Smooth muscle cell (in vitro differentiated cells): ENCODE results near the gene GALNT18. TPM values are rescaled to one million over a fixed set of nuclear protein-coding genes. Genes with fewer than 3 reads are reported as not detected.

Experiments used
- DNase-seq: peaks from one replicate; lab custom pipeline; 2025; ENCODE audit not compliant: unreplicated experiment; lab: John Stamatoyannopoulos, UW
- H2AFZ ChIP-seq: fragments of 200-600 bp; sonication (generic); 2 replicates; pipeline ENCODE4 v1.6.0; 2016; ENCODE audit warnings: antibody characterized with exemption, low read depth, mild to moderate bottlenecking
- H3F3A ChIP-seq: fragments of 200-600 bp; sonication (generic); 2 replicates; pipeline ENCODE4 v1.6.0; 2017; ENCODE audit warnings: antibody characterized with exemption, low read depth
- H3K27ac ChIP-seq: fragments of 200-600 bp; sonication (generic); 2 replicates; pipeline ENCODE4 v1.5.1; 2016; ENCODE audit warnings: low read depth, mild to moderate bottlenecking
- H3K27me3 ChIP-seq: fragments of 200-600 bp; sonication (generic); 2 replicates; pipeline ENCODE4 v1.6.1; 2016; ENCODE audit warnings: low read depth, mild to moderate bottlenecking
- H3K36me3 ChIP-seq: fragments of 200-600 bp; sonication (generic); 2 replicates; pipeline ENCODE4 v1.5.1; 2016; ENCODE audit warnings: low read depth
- H3K4me1 ChIP-seq: fragments of 200-600 bp; sonication (generic); 2 replicates; pipeline ENCODE4 v1.5.1; 2016; ENCODE audit warnings: low read depth
- H3K4me2 ChIP-seq: fragments of 200-600 bp; sonication (generic); 2 replicates; pipeline ENCODE4 v1.6.0; 2016; ENCODE audit warnings: mild to moderate bottlenecking
- H3K4me3 ChIP-seq: fragments of 200-600 bp; sonication (generic); 2 replicates; pipeline ENCODE4 v1.5.1; 2016; ENCODE audit warnings: mild to moderate bottlenecking
- H3K79me2 ChIP-seq: fragments of 200-600 bp; sonication (generic); 2 replicates; pipeline ENCODE4 v1.6.0; 2016; ENCODE audit warnings: low read depth, mild to moderate bottlenecking
- H3K9ac ChIP-seq: fragments of 200-600 bp; sonication (generic); 2 replicates; pipeline ENCODE4 v1.6.0; 2016; ENCODE audit warnings: low read depth
- H3K9me3 ChIP-seq: fragments of 200-600 bp; sonication (generic); replicated peaks from 2 replicates; pipeline ENCODE4 v1.5.1; 2016; ENCODE audit warnings: low read depth
- H4K20me1 ChIP-seq: fragments of 200-600 bp; sonication (generic); 2 replicates; pipeline ENCODE4 v1.6.0; 2016; ENCODE audit warnings: low read depth
- CTCF ChIP-seq: fragments of 200-600 bp; sonication (generic); IDR thresholded peaks from 2 replicates; pipeline ENCODE4 v1.5.1; 2017; ENCODE audit warnings: borderline replicate concordance, mild to moderate bottlenecking, antibody characterized with exemption; ENCODE audit not compliant: insufficient read depth, poor library complexity, severe bottlenecking
- WGBS: methylation state at CpG from one replicate; pipeline ENCODE4 v1.1.7; 2016; ENCODE audit warnings: low lambda C conversion rate; 5-methylcytosine and 5-hydroxymethylcytosine counted together
- polyA plus RNA-seq: library from polyadenylated mRNA; unstranded; fragments of >200 nt; fragmentation: Nextera tagmentation; extraction: Ambion mirVana; gene quantifications from 2 replicates; pipeline ENCODE4 v1.2.1, GENCODE V29; 2016
- total RNA-seq: library from RNA; depleted of rRNA; stranded (reverse); fragments of >200 nt; gene quantifications from 2 replicates; pipeline ENCODE4 v1.2.3, GENCODE V29; 2014

GALNT18 gene
- total and polyA plus RNA-seq, 2 experiments from 2014 or later: 11.5 to 16.3 TPM

- H3K27ac ChIP-seq: no peak overlapping the region
- 60% methylated on average over 11 of the region's 11 CpGs for WGBS
- H2AFZ ChIP-seq: no peak overlapping the region
- no peak overlapping the region for H3K4me3 ChIP-seq
- H4K20me1 ChIP-seq: peaks cover 11% of the 10 kb centered on the region
- no peaks in the 10 kb centered on the region for H3K79me2 ChIP-seq
- no peaks in the 10 kb centered on the region for H3F3A ChIP-seq
- H3K4me2 ChIP-seq: peak overlapping the region; percentile 21
- H3K9me3 ChIP-seq: no peaks in the 10 kb centered on the region
- TF ChIP-seq CTCF: no peak
- no peaks in the 10 kb centered on the region for H3K27me3 ChIP-seq
- no peaks in the 10 kb centered on the region for H3K4me1 ChIP-seq
- DNase-seq: no peak
- no peak overlapping the region for H3K9ac ChIP-seq
- no peaks in the 10 kb centered on the region for H3K36me3 ChIP-seq
Measured at GRCh38 chr11:11483627-11484026, 138.2 kb downstream of the GALNT18 start.

GRCh38 chr11:11482730-11483129, 139.1 kb downstream of the GALNT18 start:
- no peaks in the 10 kb centered on the region for H3K79me2 ChIP-seq
- no peaks in the 10 kb centered on the region for H3K4me1 ChIP-seq
- H3F3A ChIP-seq: no peaks in the 10 kb centered on the region
- H2AFZ ChIP-seq: no peak overlapping the region
- H3K9me3 ChIP-seq: no peaks in the 10 kb centered on the region
- H3K4me3 ChIP-seq: no peak overlapping the region
- no peak overlapping the region for H3K27ac ChIP-seq
- no peak for DNase-seq
- no peak for TF ChIP-seq CTCF
- no peak overlapping the region for H3K4me2 ChIP-seq
- H3K36me3 ChIP-seq: no peaks in the 10 kb centered on the region
- no peaks in the 10 kb centered on the region for H3K27me3 ChIP-seq
- WGBS: 93% methylated on average over 3 of the region's 3 CpGs
- no peak overlapping the region for H3K9ac ChIP-seq
- peaks cover 11% of the 10 kb centered on the region for H4K20me1 ChIP-seq

GRCh38 chr11:11481371-11481770, 140.4 kb downstream of the GALNT18 start:
- Histone ChIP-seq H3K36me3 (no peaks in the 10 kb centered on the region), H3K27me3 (no peaks in the 10 kb centered on the region), H3F3A (no peaks in the 10 kb centered on the region), H3K9ac (no peak overlapping the region), H4K20me1 (peaks cover 10% of the 10 kb centered on the region), H3K79me2 (no peaks in the 10 kb centered on the region), H3K9me3 (no peaks in the 10 kb centered on the region), H3K4me1 (no peaks in the 10 kb centered on the region), H3K27ac (peak overlapping the region; percentile 61), H2AFZ (no peak overlapping the region), H3K4me3 (no peak overlapping the region), H3K4me2 (no peak overlapping the region)
- DNase-seq: no peak
- WGBS: 68% methylated on average over 4 of the region's 4 CpGs
- no peak for TF ChIP-seq CTCF

- Histone ChIP-seq H3K9ac (no peak overlapping the region), H3K27ac (peak overlapping the region; percentile 61), H3K4me1 (no peaks in the 10 kb centered on the region), H4K20me1 (peaks cover 10% of the 10 kb centered on the region), H3K4me3 (no peak overlapping the region), H3K4me2 (peak overlapping the region; percentile 58), H3F3A (no peaks in the 10 kb centered on the region), H3K36me3 (no peaks in the 10 kb centered on the region), H3K27me3 (no peaks in the 10 kb centered on the region), H3K79me2 (no peaks in the 10 kb centered on the region), H2AFZ (no peak overlapping the region), H3K9me3 (no peaks in the 10 kb centered on the region)
- 69% methylated on average over 2 of the region's 3 CpGs for WGBS
- no peak for TF ChIP-seq CTCF
- DNase-seq: no peak
Measured at GRCh38 chr11:11480971-11481370, 140.8 kb downstream of the GALNT18 start.
